Panc1 (cell line): ENCODE data around the gene PCNX1. TPM values are rescaled to one million over a fixed set of nuclear protein-coding genes. Genes with fewer than 3 reads are reported as not detected.

Source experiments
- ATAC-seq: fragments of 200-7000 bp; cut with Tn5 transposase; 2 replicates; pipeline ENCODE4 v1.9.1; 2020; ENCODE audit warnings: mild to moderate bottlenecking, moderate library complexity
- BruUV-seq: library from RNA; stranded (reverse); fragments of 400-500 nt; replicated peaks from 2 replicates; lab custom pipeline; 2021; lab: Mats Ljungman, UMichigan
- CTCF ChIA-PET: fragments of 300-600 bp; sonication (Branson Sonifier 250); formaldehyde crosslinking; loops from one replicate; lab custom pipeline; 2022; ENCODE audit warnings: antibody characterized with exemption; lab: Charles Lee
- POLR2A ChIA-PET: fragments of 300-600 bp; sonication (Branson Sonifier 250); formaldehyde crosslinking; loops from one replicate; lab custom pipeline; 2022; ENCODE audit warnings: antibody characterized with exemption; lab: Charles Lee
- DNase-seq: peaks from one replicate; pipeline ENCODE4 v3.0.0-alpha.2; 2010; ENCODE audit warnings: low read depth, low spot score
- H3K27ac ChIP-seq: 2 replicates; pipeline ENCODE4 v1.5.1; 2011; ENCODE audit warnings: mild to moderate bottlenecking, low read length, inconsistent platforms
- H3K27me3 ChIP-seq: fragments of 200-500 bp; sonication (Bioruptor generic); 2 replicates; pipeline ENCODE4 v1.6.0; 2014; ENCODE audit warnings: low read length, inconsistent platforms; ENCODE audit not compliant: control insufficient read depth, insufficient read depth
- H3K36me3 ChIP-seq: fragments of 200-500 bp; sonication (Bioruptor generic); 2 replicates; pipeline ENCODE4 v1.5.1; 2014; ENCODE audit warnings: inconsistent platforms, mild to moderate bottlenecking, low read length, moderate library complexity; ENCODE audit not compliant: control insufficient read depth, insufficient read depth
- H3K4me1 ChIP-seq: 2 replicates; pipeline ENCODE4 v1.5.1; 2011; ENCODE audit warnings: inconsistent platforms, mild to moderate bottlenecking, low read length, moderate library complexity; ENCODE audit not compliant: control insufficient read depth, insufficient read depth
- H3K4me3 ChIP-seq, 2 experiments: 2 replicates each; pipeline ENCODE4 v1.5.1; 2011 to 2012; ENCODE audit warnings: low read depth in 2 of 2, low read length in 2 of 2, mild to moderate bottlenecking in 2 of 2, inconsistent platforms in 1 of 2, moderate library complexity in 1 of 2
- H3K9me3 ChIP-seq: fragments of 200-500 bp; sonication (Bioruptor generic); 2 replicates; pipeline ENCODE4 v1.5.1; 2014; ENCODE audit warnings: low read depth, mild to moderate bottlenecking, inconsistent platforms, low read length, moderate library complexity; ENCODE audit not compliant: control insufficient read depth, insufficient read depth
- CTCF ChIP-seq: fragments of 450-650 bp; IDR thresholded peaks from 2 replicates; pipeline ENCODE4 v1.5.1; 2017; ENCODE audit warnings: mild to moderate bottlenecking
- POLR2AphosphoS5 ChIP-seq: IDR thresholded peaks from 2 replicates; pipeline ENCODE4 v1.6.1; 2012; ENCODE audit warnings: mild to moderate bottlenecking, low read depth, low read length, moderate library complexity
- REST ChIP-seq, 2 experiments: IDR thresholded peaks; 2 replicates each; pipeline ENCODE4 v1.6.1; 2011 to 2012; ENCODE audit warnings: low read depth in 2 of 2, control low read depth in 1 of 2, low read length in 1 of 2, mild to moderate bottlenecking in 1 of 2, moderate library complexity in 1 of 2; ENCODE audit not compliant: insufficient read depth in 1 of 2
- SIN3A ChIP-seq: IDR thresholded peaks from 2 replicates; pipeline ENCODE4 v1.6.1; 2012; ENCODE audit warnings: low read depth, mild to moderate bottlenecking, low read length, moderate library complexity, borderline replicate concordance; ENCODE audit not compliant: insufficient read depth
- TCF7L2 ChIP-seq: IDR thresholded peaks from 2 replicates; pipeline ENCODE4 v1.6.1; 2011; ENCODE audit warnings: mild to moderate bottlenecking, low read depth, low read length, inconsistent platforms
- in situ Hi-C: cut with HindIII; loops from 2 replicates; pipeline ENCODE4 v1.10.0; 2016; ENCODE audit warnings: low sequenced_read_pairs, low pct_unique_long_range_greater_than_20kb
- intact Hi-C: fragments of 100-400 bp; cut with micrococcal nuclease; formaldehyde crosslinking; loops from one replicate; pipeline ENCODE4 v1.10.0; 2022; ENCODE audit not compliant: unreplicated experiment
- total RNA-seq: library from RNA; stranded (reverse); gene quantifications from one replicate; pipeline ENCODE4 v1.2.1, GENCODE V29; 2021; ENCODE audit not compliant: unreplicated experiment

The PCNX1 gene
- total RNA-seq, 1 experiment from 2014 or later = 30.5 TPM

- Histone ChIP-seq H3K27me3 (no peaks in the 10 kb centered on the region), H3K9me3 (no peaks in the 10 kb centered on the region), H3K4me1 (peaks cover 3% of the 10 kb centered on the region; the same call in 1 of the 2 replicates), H3K27ac (no peak overlapping the region), H3K4me3 (no peak overlapping the region), H3K36me3 (peaks cover 2% of the 10 kb centered on the region; the same call in 1 of the 2 replicates)
- no peak for TF ChIP-seq TCF7L2
- no peak for TF ChIP-seq SIN3A
- no peak for TF ChIP-seq CTCF
- TF ChIP-seq POLR2AphosphoS5 = no peak
- no peak for TF ChIP-seq REST (IDR thresholded peaks at IDR 0.05; ENCODE audit: insufficient read depth in 1 of 2, low read depth in 2 of 2, low read length in 1 of 2)
- no peak for DNase-seq
- ChIA-PET CTCF (interaction anchor here (0.6 to 1.3 kb wide), 2 partner anchors 87 to 120 kb away, joined by 3 to 4 read pairs; no protein-coding TSS in a partner anchor), POLR2A (interaction anchor here (0.6 kb wide), 1 partner anchor 25 kb away, joined by 4 read pairs; no protein-coding TSS in a partner anchor)
- no TSS peak for BruUV-seq
- intact Hi-C loops (no loop called here), in situ Hi-C loops (no loop called here)
- no peak for ATAC-seq
Measured at GRCh38 chr14:70904373-70904772, 2.9 kb upstream of the PCNX1 start.

- in situ Hi-C loops = no loop called here
- H3K36me3 ChIP-seq = peaks cover 2% of the 10 kb centered on the region; the same call in 1 of the 2 replicates
- ChIA-PET CTCF (interaction anchor here (0.6 to 1.3 kb wide), 2 partner anchors 87 to 120 kb away, joined by 3 to 4 read pairs; no protein-coding TSS in a partner anchor), POLR2A (no interaction called here)
- H3K27ac ChIP-seq = no peak overlapping the region
- no peak for TF ChIP-seq REST (IDR thresholded peaks at IDR 0.05; ENCODE audit: insufficient read depth in 1 of 2, low read depth in 2 of 2, low read length in 1 of 2)
- intact Hi-C loops = loop anchor here (5.0 kb wide), 1 partner anchor 67 kb away; no protein-coding TSS in a partner anchor
- no peaks in the 10 kb centered on the region for H3K9me3 ChIP-seq
- DNase-seq (no peak), ATAC-seq (no peak)
- H3K4me1 ChIP-seq = peaks cover 4% of the 10 kb centered on the region; the same call in 1 of the 2 replicates
- no peak overlapping the region for H3K4me3 ChIP-seq
- no TSS peak for BruUV-seq
- H3K27me3 ChIP-seq = no peaks in the 10 kb centered on the region
Measured at GRCh38 chr14:70905301-70905700, 2.0 kb upstream of the PCNX1 start.
